GM19467 (cell line): ENCODE results near the gene AHI1.
"Not testable (repeated sequence)": the region's sequence is repeated elsewhere in the genome, so short reads cannot be mapped to it uniquely, and the experiment has no call there.

Source experiments
- ATAC-seq: cut with Tn5 transposase; IDR thresholded peaks from one replicate; pipeline ENCODE4 v1.9.1; 2021; ENCODE audit warnings: mild to moderate bottlenecking, moderate library complexity; ENCODE audit not compliant: unreplicated experiment

Gene AHI1

DNA sequence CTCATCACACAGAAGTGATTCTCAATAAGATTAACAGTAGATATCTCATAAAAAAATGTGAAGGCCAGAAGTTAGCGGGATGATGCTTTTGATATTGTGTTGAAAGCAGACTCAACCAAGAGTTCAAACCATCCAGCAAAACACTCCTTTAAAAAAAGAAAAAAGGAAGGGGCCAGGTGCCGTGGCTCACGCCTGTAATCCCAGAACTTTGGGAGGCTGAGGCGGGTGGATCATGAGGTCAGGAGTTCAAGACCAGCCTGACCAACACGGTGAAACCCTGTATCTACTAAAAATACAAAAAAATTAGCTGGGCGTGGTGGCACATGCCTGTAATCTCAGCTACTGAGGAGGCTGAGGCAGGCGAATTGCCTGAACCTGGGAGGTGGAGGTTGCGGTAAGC is 157.6 kb downstream of the AHI1 start:
- ATAC-seq, result not testable (repeated sequence)

GRCh38 chr6:135334169-135334568 is 163.4 kb downstream of the AHI1 start:
- no peak for ATAC-seq

DNA sequence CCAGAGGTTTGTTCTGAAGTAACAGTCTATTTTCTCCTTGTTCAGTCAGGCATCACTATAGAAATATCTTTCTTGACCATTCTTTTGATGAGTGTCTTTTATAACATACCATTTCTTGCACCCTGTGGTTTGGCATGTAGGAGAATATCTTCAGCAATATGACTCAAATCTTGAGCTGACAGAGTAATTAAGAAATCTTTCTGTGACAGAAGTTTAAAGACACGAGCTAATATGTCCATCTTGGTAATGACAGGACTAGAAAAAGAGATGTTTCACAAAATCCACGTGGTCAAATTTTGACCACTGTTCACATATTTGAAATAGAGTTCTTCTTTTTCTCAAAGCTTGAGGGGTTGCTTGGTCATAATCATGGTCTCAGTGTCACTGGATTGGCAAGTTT is 166.5 kb downstream of the AHI1 start:
- ATAC-seq, result no peak

- peak; percentile 83 for ATAC-seq
Measured at GRCh38 chr6:135329851-135330803, 167.4 kb downstream of the AHI1 start.

DNA sequence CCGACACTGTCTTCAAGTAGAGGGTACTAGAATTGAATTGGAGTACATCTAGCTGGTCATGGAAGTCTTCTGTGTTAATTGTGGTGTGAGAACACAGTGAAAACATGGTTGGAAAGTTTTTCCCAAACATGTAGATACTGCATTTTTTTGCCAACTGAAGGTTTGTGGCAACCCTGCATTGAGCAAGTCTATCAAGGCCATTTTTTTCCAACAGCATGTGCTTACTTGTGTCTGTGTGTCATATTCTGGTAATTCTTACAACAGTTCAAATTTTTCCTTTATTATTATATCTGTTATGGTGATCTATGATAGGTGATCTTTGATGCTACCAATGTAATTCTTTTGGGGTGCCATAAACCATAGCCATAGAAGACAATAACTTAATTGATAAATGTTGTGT is 169.4 kb downstream of the AHI1 start:
- ATAC-seq, result no peak

- no peak for ATAC-seq
Measured at GRCh38 chr6:135325624-135326424, 171.7 kb downstream of the AHI1 start.

- no peak for ATAC-seq
Measured at GRCh38 chr6:135324531-135324930, 173.0 kb downstream of the AHI1 start.

DNA sequence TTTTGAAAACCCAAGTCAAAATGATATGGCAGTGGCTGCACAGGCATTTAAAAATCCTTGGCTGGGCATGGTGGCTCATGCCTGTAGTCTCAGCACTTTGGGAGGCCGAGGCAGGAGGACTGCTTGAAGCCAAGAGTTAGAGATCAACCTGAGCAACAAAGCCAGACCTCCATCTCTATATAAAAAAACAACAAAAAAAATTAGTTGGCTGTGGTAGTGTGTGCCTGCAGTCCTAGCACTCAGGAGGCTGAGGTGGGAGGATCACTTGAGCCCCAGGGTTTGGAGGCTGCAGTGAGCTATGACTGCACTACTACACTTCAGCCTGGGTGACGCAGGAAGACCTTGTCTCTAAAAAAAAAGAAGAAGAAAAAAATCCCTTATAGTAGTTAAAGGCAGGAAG is 173.6 kb downstream of the AHI1 start:
- ATAC-seq, result no peak

GRCh38 chr6:135323202-135323668 is 174.3 kb downstream of the AHI1 start:
- ATAC-seq, result peak; percentile 93

GRCh38 chr6:135322427-135323201 is 174.9 kb downstream of the AHI1 start:
- peak; percentile 62 for ATAC-seq

DNA sequence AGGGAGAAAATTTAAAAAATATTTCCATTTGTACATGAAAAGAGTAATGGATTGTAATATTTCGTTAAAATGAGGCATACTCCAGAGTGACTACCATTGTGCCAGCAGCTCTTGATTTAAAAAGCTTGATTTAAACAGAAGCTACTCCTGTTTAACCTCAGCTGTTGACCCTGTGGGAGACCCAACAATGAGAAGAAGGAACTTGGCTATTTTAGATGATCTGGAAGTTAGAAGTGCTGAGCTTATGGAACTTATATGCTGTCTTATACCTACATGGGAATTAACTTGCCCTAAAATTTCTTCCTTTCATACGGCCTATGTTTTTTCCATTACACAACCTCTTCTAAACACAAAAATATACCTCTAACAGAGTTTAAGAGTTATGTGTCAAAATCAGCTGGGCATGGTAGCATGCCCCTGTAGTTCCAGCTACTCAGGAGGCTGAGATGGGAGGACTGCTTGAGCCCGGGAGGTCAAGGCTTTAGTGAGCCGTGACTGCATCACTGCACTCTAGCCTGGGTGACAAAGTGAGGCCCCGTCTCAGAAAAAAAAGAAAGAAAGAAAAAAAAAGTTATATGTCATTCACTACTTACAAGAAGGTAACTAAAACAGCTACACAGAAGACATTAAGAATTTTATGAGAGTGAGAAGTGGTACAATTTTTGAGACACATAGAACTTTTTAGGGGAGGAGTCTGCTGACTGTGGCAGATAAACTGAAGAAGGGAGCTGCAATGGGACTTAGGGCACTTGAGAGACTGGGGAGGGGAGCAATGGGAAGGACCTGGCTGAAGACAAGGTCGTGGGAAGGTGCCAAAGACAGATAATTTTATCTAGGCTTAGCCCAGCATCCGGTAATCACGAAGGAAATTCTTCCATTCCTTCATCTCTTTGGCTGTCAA is 176.6 kb downstream of the AHI1 start:
- no peak for ATAC-seq

DNA sequence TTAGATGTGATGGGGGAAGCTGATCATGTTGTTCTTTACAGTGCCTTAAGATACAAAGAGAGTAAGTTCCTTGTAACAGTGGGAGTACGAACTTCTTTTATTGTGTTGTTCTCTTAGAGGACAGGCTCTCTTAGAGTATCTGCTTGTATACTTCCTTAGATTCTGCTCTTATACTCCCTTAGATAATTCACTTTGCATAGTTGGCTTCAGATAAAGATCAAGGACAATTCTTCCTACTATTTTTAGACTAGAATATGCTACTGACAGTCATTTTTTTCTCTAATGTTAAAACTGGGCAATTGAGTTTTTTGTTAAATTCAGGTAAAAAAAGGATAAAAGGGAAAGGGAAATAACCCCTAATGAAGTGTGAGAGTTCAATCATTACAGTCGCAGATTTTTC is 177.7 kb downstream of the AHI1 start:
- ATAC-seq, result no peak

DNA sequence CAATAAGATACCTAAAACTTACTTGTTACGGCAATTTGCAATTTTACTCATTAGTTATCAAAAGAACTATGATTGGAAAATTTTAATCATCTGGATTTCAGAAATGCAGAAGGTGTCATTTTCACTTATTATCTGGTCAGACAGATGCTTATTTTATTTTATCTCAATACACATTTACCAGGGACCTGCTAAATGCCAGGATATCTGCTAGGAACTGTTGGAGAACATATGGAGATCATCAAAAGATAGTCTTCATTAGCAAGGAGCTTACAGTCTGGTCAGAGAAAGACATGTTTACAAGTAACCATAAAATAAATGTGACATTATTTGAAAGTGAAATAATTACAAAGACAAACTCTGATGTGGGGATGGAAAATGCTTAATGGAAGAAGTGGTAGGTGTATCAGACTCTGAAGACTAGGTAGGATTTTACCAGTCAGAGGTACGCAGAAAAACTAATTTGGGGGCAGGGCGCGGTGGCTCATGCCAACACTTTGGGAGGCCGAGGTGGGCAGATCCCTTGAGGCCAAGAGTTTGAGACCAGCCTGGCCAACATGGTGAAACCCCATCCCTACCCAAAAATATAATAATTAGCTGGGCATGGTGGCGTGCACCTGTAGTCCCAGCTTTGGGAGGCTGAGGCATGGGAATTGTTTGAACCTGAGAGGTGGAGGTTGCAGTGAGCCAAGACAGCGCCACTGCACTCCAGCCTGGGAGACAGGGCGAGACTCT is 178.6 kb downstream of the AHI1 start:
- ATAC-seq, result no peak

DNA sequence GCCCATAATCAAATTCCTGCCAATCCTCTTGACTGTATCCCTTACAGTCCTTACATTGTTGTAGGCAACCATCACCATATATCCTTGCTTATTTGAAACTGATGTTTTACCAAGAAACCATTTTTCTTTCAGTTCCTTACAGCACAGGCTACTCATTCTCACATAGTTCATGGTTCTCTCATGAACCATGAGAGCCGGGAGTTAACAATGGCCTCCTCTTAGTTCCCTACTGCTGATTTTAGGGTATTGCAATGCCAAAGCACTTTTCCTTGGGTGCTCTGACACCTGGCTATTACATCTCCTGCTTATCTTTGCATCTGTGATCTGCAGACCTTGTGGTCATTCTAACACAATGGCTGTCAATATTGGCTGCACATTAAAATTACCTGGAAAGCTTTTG is 183.0 kb downstream of the AHI1 start:
- no peak for ATAC-seq

DNA sequence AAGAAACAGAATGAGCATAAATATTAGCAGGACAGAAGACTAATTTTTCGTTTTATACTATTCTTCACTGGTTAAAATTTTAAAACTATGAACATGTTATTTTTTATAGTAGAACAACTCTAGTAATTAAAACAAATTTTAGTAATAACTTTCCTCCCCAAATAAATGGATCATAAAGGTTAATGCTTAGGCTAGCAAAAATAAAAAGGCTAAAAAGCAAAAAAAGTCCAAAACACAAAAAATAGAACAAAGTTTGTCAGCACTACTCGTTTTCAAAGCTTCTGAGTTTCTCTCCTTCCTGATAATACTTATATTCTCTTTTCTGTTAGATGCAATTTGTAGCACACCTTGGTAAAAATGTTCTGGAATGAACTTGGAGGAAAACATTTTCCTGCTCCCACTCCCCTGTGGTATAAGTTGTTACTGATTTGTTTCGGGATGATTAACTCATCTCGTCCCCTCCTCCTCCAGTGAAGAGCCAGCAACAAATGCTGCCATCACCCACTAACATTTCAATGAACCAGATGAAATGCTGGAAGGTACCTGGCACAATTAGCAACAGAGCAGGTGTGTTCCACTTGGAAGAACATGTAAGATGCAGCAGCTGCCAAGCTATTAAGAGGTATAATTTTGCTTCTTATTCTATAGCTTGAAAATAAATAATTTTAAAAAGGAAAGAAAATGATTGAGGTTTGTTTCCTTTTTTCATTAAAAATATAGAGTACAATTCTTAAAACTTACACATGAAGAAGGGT is 185.9 kb downstream of the AHI1 start:
- ATAC-seq, result no peak

DNA sequence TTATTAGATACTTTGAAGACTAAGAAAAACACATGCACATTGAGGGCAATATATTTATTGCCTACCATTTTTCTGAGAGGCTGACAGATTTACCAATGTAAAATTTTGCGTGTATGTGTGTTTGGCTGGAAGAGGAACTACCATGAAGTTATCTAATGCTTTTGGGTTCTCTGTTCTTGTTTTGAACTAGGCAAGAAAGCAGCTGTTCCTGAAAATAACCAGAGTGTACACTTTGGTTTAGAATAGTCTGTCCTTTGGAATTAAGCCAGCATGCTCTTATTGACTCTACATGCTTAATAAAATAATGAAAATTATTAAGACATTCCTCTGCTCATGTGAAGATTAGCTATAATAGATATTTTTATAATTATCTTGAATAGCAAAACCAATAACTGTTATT is 187.2 kb downstream of the AHI1 start:
- ATAC-seq, result no peak

- no peak for ATAC-seq
Measured at GRCh38 chr6:135306740-135307420, 190.7 kb downstream of the AHI1 start.

GRCh38 chr6:135306166-135306565 is 191.4 kb downstream of the AHI1 start:
- ATAC-seq, result no peak
